Measurements from ENCODE around the gene CD33.

CD33 gene

GRCh38 chr19:51258165-51259160 is 33.6 kb downstream of the CD33 start:
- no peak for DNase-seq (ENCODE audit: low read depth, low spot score)

GRCh38 chr19:51259348-51260245 is 34.7 kb downstream of the CD33 start:
- no peak for DNase-seq (ENCODE audit: low read depth, low spot score)

- DNase-seq (ENCODE audit: low read depth, low spot score) = no peak
Measured at GRCh38 chr19:51263808-51264207, 38.9 kb downstream of the CD33 start.

- no peak for DNase-seq (ENCODE audit: low read depth, low spot score)
Measured at GRCh38 chr19:51271067-51271466, 46.2 kb downstream of the CD33 start.

GRCh38 chr19:51272183-51272810 is 47.4 kb downstream of the CD33 start:
- no peak for DNase-seq (ENCODE audit: low read depth, low spot score)

- no peak for DNase-seq (ENCODE audit: low read depth, low spot score)
Measured at GRCh38 chr19:51274049-51274770, 49.3 kb downstream of the CD33 start.

GRCh38 chr19:51277112-51277511 is 52.2 kb downstream of the CD33 start:
- no peak for DNase-seq (ENCODE audit: low read depth, low spot score)

- no peak for DNase-seq (ENCODE audit: low read depth, low spot score)
Measured at GRCh38 chr19:51282335-51282734, 57.5 kb downstream of the CD33 start.

- DNase-seq (ENCODE audit: low read depth, low spot score) = no peak
Measured at GRCh38 chr19:51285682-51286081, 60.8 kb downstream of the CD33 start.

Data from activated naive CD8-positive, alpha-beta T cell treated with anti-CD3 and anti-CD28 coated beads, Interleukin-2, amount 50 U/mL, for 16 hours (primary cell).